ACC112 (cell line): Measurements from ENCODE around the gene FSTL4.

Experiments
- H2AFZ ChIP-seq: fragments of 200-600 bp; sonication (generic); one replicate; pipeline ENCODE4 v1.6.0; 2017; ENCODE audit warnings: antibody characterized with exemption, low read length; ENCODE audit not compliant: unreplicated experiment
- H3K27ac ChIP-seq: fragments of 200-600 bp; sonication (generic); 2 replicates; pipeline ENCODE4 v1.5.1; 2014; ENCODE audit warnings: low read depth, mild to moderate bottlenecking, antibody characterized with exemption, low read length, moderate library complexity
- H3K27me3 ChIP-seq: fragments of 200-600 bp; sonication (generic); 2 replicates; pipeline ENCODE4 v1.6.1; 2014; ENCODE audit warnings: mild to moderate bottlenecking, antibody characterized with exemption, low read length, moderate library complexity, mixed read lengths; ENCODE audit not compliant: insufficient read depth
- H3K36me3 ChIP-seq: fragments of 200-600 bp; sonication (generic); 2 replicates; pipeline ENCODE4 v1.6.1; 2016; ENCODE audit warnings: mild to moderate bottlenecking, antibody characterized with exemption, low read length, moderate library complexity, mixed read lengths; ENCODE audit not compliant: insufficient read depth
- H3K4me1 ChIP-seq: fragments of 200-600 bp; sonication (generic); one replicate; pipeline ENCODE4 v1.6.1; 2016; ENCODE audit warnings: low read length, mixed read lengths; ENCODE audit not compliant: insufficient read depth, unreplicated experiment, control insufficient read depth
- H3K4me3 ChIP-seq: fragments of 200-600 bp; sonication (generic); 2 replicates; pipeline ENCODE4 v1.5.1; 2014; ENCODE audit warnings: mild to moderate bottlenecking, low read depth, low read length
- H3K79me2 ChIP-seq: fragments of 200-600 bp; sonication (generic); one replicate; pipeline ENCODE4 v1.6.0; 2016; ENCODE audit warnings: low read length; ENCODE audit not compliant: control insufficient read depth, unreplicated experiment, insufficient read depth

The FSTL4 gene

DNA sequence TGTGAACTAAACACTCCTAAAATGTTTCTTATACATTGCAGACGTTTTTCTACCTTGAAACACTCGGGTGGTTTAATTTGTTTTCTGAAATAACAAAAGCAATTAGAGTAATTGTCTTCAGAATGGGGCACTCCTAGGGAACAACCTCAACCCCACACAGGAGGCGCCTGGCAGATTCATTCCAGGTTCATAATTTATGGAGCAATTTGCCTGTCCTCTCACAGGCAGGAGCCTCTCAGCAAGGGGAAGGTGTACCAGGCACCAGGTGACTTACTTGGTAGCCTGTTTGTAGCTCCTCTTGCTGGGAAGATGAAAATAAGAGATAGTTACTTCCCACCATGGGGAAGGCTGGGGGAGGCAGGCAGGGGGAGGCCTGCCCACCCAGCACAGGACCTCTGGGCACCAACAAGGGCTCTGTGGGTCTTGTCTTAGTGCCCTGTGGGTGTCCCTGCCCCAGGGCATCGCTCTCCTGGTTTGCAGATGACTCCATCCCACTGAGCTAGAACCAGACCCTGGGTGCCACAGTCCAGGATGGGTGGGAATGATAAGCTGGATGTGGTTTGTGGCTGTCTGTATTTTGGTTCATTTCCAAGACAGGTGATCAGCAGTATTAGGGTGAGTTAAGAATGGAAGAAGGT is 144.4 kb downstream of the FSTL4 start:
- Histone ChIP-seq H3K36me3 (no peaks in the 10 kb centered on the region), H3K27me3 (peaks cover 29% of the 10 kb centered on the region), H3K27ac (no peak overlapping the region), H2AFZ (no peak overlapping the region), H3K4me1 (no peaks in the 10 kb centered on the region), H3K4me3 (no peak overlapping the region), H3K79me2 (no peaks in the 10 kb centered on the region)

GRCh38 chr5:133467335-133467779 is 145.0 kb downstream of the FSTL4 start:
- H3K27ac ChIP-seq, result no peak overlapping the region
- no peaks in the 10 kb centered on the region for H3K79me2 ChIP-seq
- peaks cover 23% of the 10 kb centered on the region; the same call in 1 of the 2 replicates for H3K27me3 ChIP-seq
- no peak overlapping the region for H2AFZ ChIP-seq
- H3K4me3 ChIP-seq, result no peak overlapping the region
- no peaks in the 10 kb centered on the region for H3K4me1 ChIP-seq
- H3K36me3 ChIP-seq, result no peaks in the 10 kb centered on the region

DNA sequence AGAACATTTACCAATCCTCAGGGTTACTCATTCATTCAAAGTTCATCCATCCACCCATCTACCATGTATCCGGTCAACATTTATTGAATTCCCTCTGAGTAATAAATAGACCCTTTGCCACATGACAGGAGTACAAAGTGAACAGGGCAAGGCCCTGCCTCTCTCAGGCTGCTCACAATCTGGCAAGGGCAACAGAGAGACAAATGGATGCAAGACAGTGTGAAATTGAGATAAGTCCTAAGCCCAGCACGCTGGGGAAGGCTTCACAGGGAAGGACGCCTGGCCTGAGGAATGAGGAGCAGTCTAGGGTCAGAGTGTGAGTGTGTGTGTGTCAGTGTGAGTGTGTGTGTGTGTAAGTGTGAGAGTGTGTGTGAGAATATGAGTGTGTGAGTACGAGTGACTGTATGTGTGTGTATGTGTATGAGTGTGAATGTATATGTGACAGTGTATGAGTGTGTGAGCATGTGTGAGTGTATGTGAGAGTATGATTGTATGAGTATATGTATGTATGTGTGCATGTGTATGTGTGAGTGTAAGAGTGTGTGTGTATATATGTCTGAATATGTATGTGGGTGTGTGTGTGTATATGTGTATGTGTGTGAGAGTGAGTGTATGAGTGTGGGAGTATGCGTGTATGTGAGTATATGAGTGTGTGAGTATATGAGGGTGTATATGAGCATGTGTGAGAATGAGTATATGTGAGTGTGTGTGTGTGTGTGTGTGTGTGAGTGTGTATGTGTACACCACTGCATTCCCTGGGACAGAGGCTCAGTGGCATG is 145.6 kb downstream of the FSTL4 start:
- H2AFZ ChIP-seq, result no peak overlapping the region
- no peaks in the 10 kb centered on the region for H3K79me2 ChIP-seq
- no peaks in the 10 kb centered on the region for H3K4me1 ChIP-seq
- H3K4me3 ChIP-seq, result no peak overlapping the region
- no peak overlapping the region for H3K27ac ChIP-seq
- no peaks in the 10 kb centered on the region for H3K36me3 ChIP-seq
- peaks cover 17% of the 10 kb centered on the region; the same call in 1 of the 2 replicates for H3K27me3 ChIP-seq

GRCh38 chr5:133464013-133464412 is 148.3 kb downstream of the FSTL4 start:
- no peaks in the 10 kb centered on the region for H3K79me2 ChIP-seq
- no peaks in the 10 kb centered on the region for H3K4me1 ChIP-seq
- no peak overlapping the region for H2AFZ ChIP-seq

GRCh38 chr5:133461796-133462516 is 150.4 kb downstream of the FSTL4 start:
- Histone ChIP-seq H3K79me2 (no peaks in the 10 kb centered on the region), H3K27me3 (0 out of 2 replicates have a peak, but pooled peaks cover 8% of the 10 kb centered on the region)

More at GRCh38 chr5:133464013-133464412, 148.3 kb downstream of the FSTL4 start:
- H3K27ac ChIP-seq, result no peak overlapping the region
- no peaks in the 10 kb centered on the region for H3K36me3 ChIP-seq
- H3K4me3 ChIP-seq, result no peak overlapping the region
- H3K27me3 ChIP-seq, result peaks cover 12% of the 10 kb centered on the region; the same call in 1 of the 2 replicates

GRCh38 chr5:133460172-133460758 is 152.1 kb downstream of the FSTL4 start:
- Histone ChIP-seq H3K4me3 (no peak overlapping the region), H3K36me3 (no peaks in the 10 kb centered on the region), H3K79me2 (no peaks in the 10 kb centered on the region), H2AFZ (no peak overlapping the region), H3K27ac (no peak overlapping the region), H3K27me3 (0 out of 2 replicates have a peak, but pooled peaks cover 11% of the 10 kb centered on the region), H3K4me1 (no peaks in the 10 kb centered on the region)

More at GRCh38 chr5:133461796-133462516, 150.4 kb downstream of the FSTL4 start:
- H3K4me3 ChIP-seq, result no peak overlapping the region
- no peaks in the 10 kb centered on the region for H3K36me3 ChIP-seq
- H2AFZ ChIP-seq, result no peak overlapping the region
- no peak overlapping the region for H3K27ac ChIP-seq
- H3K4me1 ChIP-seq, result no peaks in the 10 kb centered on the region

DNA sequence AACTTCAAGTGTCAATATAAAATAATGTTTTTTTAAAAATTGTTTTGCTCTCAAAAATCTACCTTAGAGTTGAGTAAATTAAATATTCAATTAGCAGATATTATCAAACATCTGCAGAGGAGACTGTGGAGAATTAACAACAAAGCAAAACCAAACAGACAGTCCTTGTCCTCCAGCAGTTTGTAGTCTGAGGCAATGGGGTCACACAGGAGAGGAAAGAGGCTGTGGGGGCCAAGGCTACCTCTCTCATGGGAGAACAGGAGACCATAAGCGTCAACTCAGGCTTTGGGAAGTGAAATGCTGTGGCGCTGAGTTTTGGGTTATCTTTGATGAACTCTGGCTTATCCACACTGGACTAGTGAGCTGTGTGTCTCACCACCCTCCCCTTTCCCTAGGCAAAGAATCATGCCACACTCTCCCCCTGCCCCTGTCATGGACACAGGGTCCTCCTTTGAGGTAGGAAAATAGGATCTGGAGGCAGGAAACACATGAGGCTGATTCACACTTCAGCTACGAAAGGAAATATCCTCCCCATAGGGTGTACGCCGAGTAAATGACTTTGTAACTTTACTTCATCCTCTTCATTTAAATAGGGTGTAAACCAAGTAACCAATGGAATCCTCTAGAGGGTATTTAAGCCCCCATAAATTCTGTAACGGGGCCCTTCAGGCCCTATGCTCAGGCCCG is 152.7 kb downstream of the FSTL4 start:
- no peaks in the 10 kb centered on the region for H3K36me3 ChIP-seq
- H3K27ac ChIP-seq, result no peak overlapping the region
- no peaks in the 10 kb centered on the region for H3K79me2 ChIP-seq
- H2AFZ ChIP-seq, result no peak overlapping the region
- no peak overlapping the region for H3K4me3 ChIP-seq
- no peaks in the 10 kb centered on the region for H3K4me1 ChIP-seq
- H3K27me3 ChIP-seq, result 0 out of 2 replicates have a peak, but pooled peaks cover 11% of the 10 kb centered on the region

DNA sequence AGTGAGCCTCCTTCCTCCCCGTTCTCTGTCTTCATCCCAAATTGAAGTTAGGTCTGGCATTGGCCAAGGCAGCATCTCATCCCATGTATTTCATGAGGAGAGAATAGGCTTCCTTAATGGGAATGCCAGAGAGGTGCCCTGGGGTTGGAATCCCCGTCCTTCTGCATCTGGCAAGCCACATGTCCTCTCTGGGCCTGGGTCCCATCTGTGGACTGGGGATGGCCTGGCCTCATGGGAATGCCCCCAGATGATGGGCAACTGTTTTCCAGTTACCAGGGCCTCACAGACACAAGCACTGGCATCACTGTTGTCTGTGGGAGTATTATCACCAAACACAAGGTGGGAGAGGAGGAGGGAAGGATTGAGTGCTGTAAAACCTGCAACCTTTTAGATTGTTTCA is 153.9 kb downstream of the FSTL4 start:
- no peaks in the 10 kb centered on the region for H3K36me3 ChIP-seq
- H3K4me3 ChIP-seq, result no peak overlapping the region
- no peak overlapping the region for H2AFZ ChIP-seq
- no peak overlapping the region for H3K27ac ChIP-seq
- H3K27me3 ChIP-seq, result 0 out of 2 replicates have a peak, but pooled peaks cover 6% of the 10 kb centered on the region
- no peaks in the 10 kb centered on the region for H3K79me2 ChIP-seq
- H3K4me1 ChIP-seq, result no peaks in the 10 kb centered on the region

- H3K79me2 ChIP-seq, result no peaks in the 10 kb centered on the region
- no peaks in the 10 kb centered on the region for H3K36me3 ChIP-seq
- H2AFZ ChIP-seq, result no peak overlapping the region
- 0 out of 2 replicates have a peak, but pooled peaks cover 6% of the 10 kb centered on the region for H3K27me3 ChIP-seq
- H3K4me3 ChIP-seq, result no peak overlapping the region
- no peak overlapping the region for H3K27ac ChIP-seq
- no peaks in the 10 kb centered on the region for H3K4me1 ChIP-seq
Observed at GRCh38 chr5:133457439-133458355, 154.6 kb downstream of the FSTL4 start.
